Activated gamma-delta T cell (primary cell): ENCODE results near the gene SLC16A8.
"Not testable (repeated sequence)": the region's sequence is repeated elsewhere in the genome, so short reads cannot be mapped to it uniquely, and the experiment has no call there.

Source experiments
- DNase-seq: peaks from one replicate; lab custom pipeline; 2025; lab: John Stamatoyannopoulos, UW

SLC16A8 gene

GRCh38 chr22:38049812-38050619 lies 34.0 kb downstream of the SLC16A8 start:
- DNase-seq = no peak

GRCh38 chr22:38046070-38046748 lies 37.8 kb downstream of the SLC16A8 start:
- DNase-seq = no peak

GRCh38 chr22:38043151-38044039 lies 40.6 kb downstream of the SLC16A8 start:
- no peak for DNase-seq

DNA sequence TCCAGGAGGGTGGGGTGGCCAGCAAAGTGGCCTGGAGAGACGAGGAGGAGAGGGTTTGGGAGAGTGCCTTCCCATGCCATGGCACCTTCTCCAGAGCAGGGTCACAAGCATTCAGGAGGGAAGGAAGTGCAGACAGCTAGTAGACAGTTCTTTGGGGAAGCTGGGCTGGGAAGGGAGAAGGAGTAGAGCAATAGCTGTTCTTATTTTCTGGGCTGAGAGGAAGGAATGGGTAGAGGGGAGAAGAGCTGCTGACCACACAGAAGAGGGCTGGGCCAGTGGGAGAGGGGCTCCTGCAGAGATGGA lies 41.5 kb downstream of the SLC16A8 start:
- DNase-seq = no peak

DNA sequence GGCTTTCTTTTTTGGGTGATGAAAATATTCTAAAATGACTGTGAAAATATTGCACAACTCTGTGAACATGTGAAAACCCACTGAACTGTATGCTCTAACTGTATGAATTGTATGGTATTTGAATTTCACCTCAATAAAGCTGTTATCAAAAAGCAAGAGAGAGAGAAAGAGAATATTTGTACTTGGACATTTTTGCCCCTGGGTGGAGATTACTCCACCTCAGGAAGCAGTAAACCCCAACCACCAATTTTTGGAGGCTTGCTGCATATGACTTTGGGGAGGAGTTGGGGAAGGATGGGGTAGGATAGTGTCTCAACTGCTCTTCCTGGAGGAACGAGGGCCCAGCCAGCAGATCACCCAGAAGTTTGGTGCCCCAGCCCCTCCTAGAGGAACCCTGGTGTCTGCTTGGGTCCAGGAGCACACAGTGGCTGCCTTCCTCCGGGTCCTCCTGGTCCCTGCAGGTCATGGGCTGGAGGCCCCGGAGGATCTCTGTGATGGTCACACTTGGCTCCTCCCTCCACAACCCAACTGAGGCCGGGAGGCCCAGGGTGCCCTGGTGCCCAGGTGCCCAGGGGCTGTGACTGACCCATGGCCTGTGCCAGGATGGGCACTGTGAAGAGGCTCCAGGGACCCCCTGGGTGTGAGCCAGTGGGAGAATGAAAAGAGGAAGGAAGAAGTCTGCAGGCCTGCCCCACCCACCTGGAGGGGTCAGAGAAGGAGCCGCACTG lies 42.1 kb downstream of the SLC16A8 start:
- no peak for DNase-seq

- no peak for DNase-seq
These were observed 42.8 kb downstream of the SLC16A8 start for GRCh38 chr22:38040953-38041759.

- no peak for DNase-seq
These were observed 44.8 kb downstream of the SLC16A8 start for GRCh38 chr22:38038890-38039812.

- DNase-seq = no peak
These were observed 45.6 kb downstream of the SLC16A8 start for GRCh38 chr22:38038426-38038825.

GRCh38 chr22:38037367-38038150 lies 46.4 kb downstream of the SLC16A8 start:
- not testable (repeated sequence) for DNase-seq

DNA sequence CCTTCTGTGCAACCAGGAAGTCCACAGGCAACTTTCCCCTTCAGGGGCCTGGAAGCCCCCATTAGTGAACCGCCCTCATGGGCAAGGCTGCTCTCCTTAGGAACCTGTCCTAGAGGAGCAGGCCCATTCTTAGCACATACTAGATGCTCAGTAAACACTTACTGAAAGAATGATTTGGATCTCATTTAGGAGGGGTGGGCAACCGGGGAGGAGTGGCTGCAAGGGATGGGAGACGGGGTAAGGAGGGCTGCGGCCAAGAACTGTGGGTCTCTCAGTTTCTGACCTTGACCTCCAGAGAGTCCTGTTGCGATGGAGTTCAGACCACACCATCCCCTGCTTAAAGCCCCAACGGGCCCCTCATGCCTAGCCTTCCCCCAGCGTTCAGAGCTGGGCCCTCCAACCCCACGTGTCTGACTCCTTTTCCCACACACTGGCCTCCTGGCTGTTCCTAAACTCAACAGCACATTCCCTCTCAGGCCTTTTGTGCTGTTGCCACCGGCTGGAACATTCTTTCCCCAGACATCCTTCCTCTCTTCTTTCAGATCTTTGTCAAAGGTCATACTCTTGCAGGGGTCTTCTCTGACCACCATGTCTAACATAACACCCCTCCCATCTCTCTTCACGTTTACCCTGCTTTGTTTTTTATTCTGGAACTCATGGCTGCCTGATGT lies 47.5 kb downstream of the SLC16A8 start:
- no peak for DNase-seq

DNA sequence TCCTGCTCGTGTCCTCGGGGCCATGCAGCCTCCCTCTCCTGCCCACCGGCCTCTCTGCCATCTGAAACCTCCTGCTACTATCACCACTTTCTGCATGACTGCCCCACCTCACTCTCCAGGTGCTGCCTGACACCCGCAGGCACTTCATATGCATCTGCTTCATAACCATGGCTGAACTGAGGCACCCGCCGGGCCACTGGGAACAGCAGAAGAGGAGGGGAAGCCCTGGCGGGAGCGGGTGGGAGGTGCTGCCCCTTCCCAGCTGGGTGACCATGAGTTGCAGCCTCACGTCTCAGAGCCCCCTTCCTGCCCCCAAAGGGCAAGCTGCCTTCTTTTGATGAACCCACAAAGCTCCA lies 48.5 kb downstream of the SLC16A8 start:
- no peak for DNase-seq

- no peak for DNase-seq
These were observed 49.0 kb downstream of the SLC16A8 start for GRCh38 chr22:38034884-38035529.

- DNase-seq = no peak
These were observed 49.6 kb downstream of the SLC16A8 start for GRCh38 chr22:38034278-38034882.

DNA sequence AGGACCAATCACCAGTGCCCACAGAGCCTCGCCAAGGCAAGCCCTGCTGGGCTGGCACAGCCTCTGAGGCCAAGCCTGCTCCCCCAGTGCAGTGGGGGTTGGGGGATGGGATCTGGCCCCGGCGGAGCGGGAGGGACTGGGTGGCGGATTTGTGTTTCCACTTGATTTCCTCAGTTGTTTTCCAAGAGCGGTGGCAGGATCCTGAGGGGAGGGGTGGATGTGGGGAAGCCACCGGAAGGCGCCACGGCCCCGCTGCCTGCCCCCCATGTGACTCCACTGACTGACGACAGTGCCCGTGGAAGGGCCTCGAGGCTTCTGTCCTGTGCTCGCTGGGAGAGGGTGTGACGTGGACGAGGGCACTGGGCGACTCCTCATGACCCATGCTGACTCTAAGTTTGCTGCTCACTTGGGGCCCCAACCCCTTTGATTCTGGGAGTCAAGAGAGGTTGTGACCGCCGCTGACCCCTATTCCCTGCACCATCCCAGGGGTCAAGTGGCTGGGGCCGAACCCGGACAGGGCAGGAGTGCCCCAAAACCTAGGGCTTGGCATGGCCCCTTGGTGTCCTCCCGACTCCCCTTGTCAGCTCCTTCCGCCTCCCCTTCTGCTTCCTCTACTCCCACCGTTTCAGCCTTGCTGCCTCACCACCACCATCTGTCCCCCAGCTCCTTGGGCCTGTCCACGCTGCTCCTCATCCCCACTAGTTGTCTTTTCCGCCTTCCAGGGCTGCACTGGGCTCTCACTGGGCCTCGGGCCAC lies 50.3 kb downstream of the SLC16A8 start:
- no peak for DNase-seq

GRCh38 chr22:38032681-38033521 lies 51.1 kb downstream of the SLC16A8 start:
- no peak for DNase-seq

DNA sequence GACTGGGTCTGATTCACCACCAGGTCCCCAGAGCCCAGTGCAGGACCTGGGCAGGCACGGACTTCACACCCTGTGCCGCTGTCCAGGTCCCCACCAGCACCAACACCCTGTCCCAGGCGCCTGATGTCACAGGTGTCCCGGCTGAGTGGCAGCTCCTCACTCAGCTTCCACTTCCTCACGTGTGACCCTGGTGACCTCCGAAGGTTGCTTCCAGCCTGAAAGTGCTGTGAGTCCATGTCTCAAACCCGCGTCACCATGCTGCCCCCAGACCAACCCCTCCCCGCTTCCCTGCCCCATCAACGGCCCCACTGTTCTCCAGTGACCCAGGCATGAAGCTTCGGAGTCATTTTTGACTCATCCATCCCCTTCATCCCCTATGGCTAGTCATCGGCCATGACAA lies 52.5 kb downstream of the SLC16A8 start:
- DNase-seq = no peak
